Spleen (tissue), 11 donors: ENCODE results near the gene THAP12. TPM values are rescaled to one million over a fixed set of nuclear protein-coding genes. Genes with fewer than 3 reads are reported as not detected.

ENCODE experiments used
- DNase-seq: peaks from one replicate; pipeline ENCODE4 v3.0.0-alpha.2; 2020
- H3K27ac ChIP-seq, 8 donors: fragments of 200-600 bp; sonication (generic) in 7 of 8; 1 replicate in 4 of 8; 2 replicates in 4 of 8; pipeline versions ENCODE4 v1.5.0 to v1.8.0; 2016 to 2021; ENCODE audit warnings: inconsistent platforms in 4 of 8, mild to moderate bottlenecking in 4 of 8, moderate library complexity in 1 of 8
- H3K27me3 ChIP-seq, 7 donors: fragments of 200-600 bp; sonication (generic) in 6 of 7; replicated peaks in 1 of 7; 1 replicate in 4 of 7; 2 replicates in 3 of 7; pipeline versions ENCODE4 v1.5.0 to v1.8.0; 2016 to 2021; ENCODE audit warnings: inconsistent platforms in 3 of 7, mild to moderate bottlenecking in 1 of 7
- H3K36me3 ChIP-seq, 6 donors: fragments of 200-600 bp; sonication (generic) in 5 of 6; 1 replicate in 4 of 6; 2 replicates in 2 of 6; pipeline versions ENCODE4 v1.5.0 to v1.8.0; 2016 to 2021; ENCODE audit warnings: inconsistent platforms in 2 of 6
- H3K4me1 ChIP-seq, 6 donors: fragments of 200-600 bp; sonication (generic) in 5 of 6; 1 replicate in 3 of 6; 2 replicates in 3 of 6; pipeline versions ENCODE4 v1.5.0 to v1.8.0; 2016 to 2021; ENCODE audit warnings: inconsistent platforms in 3 of 6
- H3K4me3 ChIP-seq, 8 donors: fragments of 200-600 bp; sonication (generic) in 7 of 8; 1 replicate in 4 of 8; 2 replicates in 4 of 8; pipeline versions ENCODE4 v1.5.0 to v1.8.0; 2016 to 2021; ENCODE audit warnings: inconsistent platforms in 4 of 8, mild to moderate bottlenecking in 4 of 8, moderate library complexity in 2 of 8
- H3K9me3 ChIP-seq, 8 donors: fragments of 200-600 bp; sonication (generic) in 7 of 8; 1 replicate in 4 of 8; 2 replicates in 4 of 8; pipeline versions ENCODE4 v1.5.0 to v1.8.0; 2016 to 2021; ENCODE audit warnings: inconsistent platforms in 4 of 8
- CTCF ChIP-seq, 11 experiments: fragments of 200-600 bp in 7 of 11; fragments of 450-650 bp in 4 of 11; sonication (generic) in 4 of 11; IDR thresholded peaks in 8 of 11; conservative IDR thresholded peaks in 3 of 11; 1 replicate in 7 of 11; 2 replicates in 4 of 11; pipeline versions ENCODE4 v1.4.0 to v1.8.0; 2016 to 2021; ENCODE audit warnings: antibody characterized with exemption in 11 of 11, inconsistent platforms in 4 of 11, mild to moderate bottlenecking in 1 of 11
- POLR2A ChIP-seq, 3 donors: fragments of 450-650 bp; IDR thresholded peaks; one replicate each; pipeline ENCODE4 v1.5.1; 2017; ENCODE audit warnings: antibody characterized with exemption in 3 of 3, mild to moderate bottlenecking in 1 of 3
- POLR2AphosphoS5 ChIP-seq, 3 donors: sonication (generic); formaldehyde crosslinking; IDR thresholded peaks; one replicate each; pipeline ENCODE4 v1.5.1; 2017; ENCODE audit warnings: antibody characterized with exemption in 3 of 3
- WGBS, 5 donors: extraction: QIAGEN DNeasy Blood & Tissue Kit in 3 of 5; methylation state at CpG; one replicate each; pipeline versions ENCODE4 v1.1.5 to v1.1.7; 2013 to 2018; 5-methylcytosine and 5-hydroxymethylcytosine counted together
- intact Hi-C: fragments of 100-400 bp; cut with DNase I; formaldehyde crosslinking; loops from one replicate; pipeline ENCODE4 v1.15.0; 2023; ENCODE audit warnings: low total_unique reads
- polyA plus RNA-seq, 3 donors: library from polyadenylated mRNA; stranded (reverse); fragments of 200-250 nt; gene quantifications; one replicate each; pipeline ENCODE4 v1.2.1, GENCODE V29; 2013
- total RNA-seq, 7 donors: library from RNA; depleted of rRNA in 3 of 7; stranded (reverse); fragments of >200 nt in 3 of 7; fragmentation: NEBNext Ultra II Directional in 4 of 7; extraction: Animal tissue kit (Norgen Biotek cat#: 25700) in 4 of 7; gene quantifications; one replicate each; pipeline versions ENCODE4 v1.1.0 to v1.2.1, GENCODE V29; 2016 to 2021
- donor health status: healthy with polysubstance abuse.
- donor health status: DM: no; HTN: no; CAD: no; lungs with moderate emphysema.
- donor health status: DM: no; HTN: no; CAD: no.
- donor health status: Bipolar disorder and iron deficiency.
- donor health status: healthy.
- donor health status: DM: no; HTN: no; CAD: no.
- donor health status: DM: yes; HTN: yes; CAD: no.

Gene THAP12
- total and polyA plus RNA-seq, 10 donors, result 28.4 to 51.8 (median 39.6) TPM

- Histone ChIP-seq H3K4me3 (no peak overlapping the region), H3K36me3 (no peaks in the 10 kb centered on the region), H3K27me3 (no peaks in the 10 kb centered on the region), H3K27ac (no peak overlapping the region), H3K9me3 (peaks cover 0 to 16% (median 11%) of the 10 kb centered on the region in 8 donors), H3K4me1 (peaks cover 0 to 10% (median 0%) of the 10 kb centered on the region in 6 donors)
- WGBS, 5 donors, result 82 to 90% (median 89%) methylated on average over 4 of the region's 4 CpGs
- no peak for DNase-seq
- TF ChIP-seq POLR2A (IDR thresholded peaks at IDR 0.05) (no peak), CTCF (IDR thresholded peaks at IDR 0.05 in 8 of 11, conservative IDR thresholded peaks at IDR 0.05 in 3 of 11) (no peak), POLR2AphosphoS5 (IDR thresholded peaks at IDR 0.05) (no peak)
- intact Hi-C loops, result loop anchor here (10.0 kb wide), 1 partner anchor 435 kb away; no protein-coding TSS in a partner anchor
These were observed 50.9 kb downstream of the THAP12 start for GRCh38 chr11:76329983-76330382.

DNA sequence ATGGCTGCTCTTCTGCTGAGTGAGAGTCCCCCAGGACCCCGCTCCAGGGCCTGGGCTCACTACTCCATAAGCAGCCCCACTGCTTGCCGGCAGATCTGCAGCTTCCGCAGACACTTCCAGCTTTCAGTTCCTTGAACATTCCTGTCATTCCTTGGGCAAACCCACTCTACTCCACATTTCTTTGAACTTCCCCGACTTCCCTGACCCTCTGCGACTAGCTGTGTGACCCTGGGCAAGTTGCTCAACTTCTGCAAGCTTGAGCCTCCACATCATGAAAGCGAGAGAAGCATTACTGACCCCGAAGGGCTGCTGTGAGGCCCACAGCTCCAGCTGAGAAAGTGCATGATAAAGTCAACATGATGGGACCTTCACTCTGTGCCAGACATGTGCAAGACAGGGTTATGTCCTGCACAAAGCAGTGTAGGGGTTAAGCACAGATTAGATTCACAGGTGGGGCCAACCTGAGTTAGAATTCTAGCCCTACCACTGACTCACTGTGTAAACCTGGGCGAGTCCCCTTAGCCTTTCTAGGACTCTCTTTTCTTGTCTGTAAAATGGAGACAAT, 51.8 kb downstream of the THAP12 start:
- 72 to 81% (median 80%) methylated on average over 8 of the region's 8 CpGs for WGBS, 5 donors
- intact Hi-C loops, result loop anchor here (10.0 kb wide), 1 partner anchor 434 kb away; no protein-coding TSS in a partner anchor
- Histone ChIP-seq H3K27ac (no peak overlapping the region), H3K27me3 (no peaks in the 10 kb centered on the region), H3K36me3 (no peaks in the 10 kb centered on the region), H3K9me3 (peaks cover 0 to 8% (median 3%) of the 10 kb centered on the region in 8 donors), H3K4me3 (no peak overlapping the region), H3K4me1 (peaks cover 0 to 10% (median 0%) of the 10 kb centered on the region in 6 donors)
- TF ChIP-seq POLR2AphosphoS5 (IDR thresholded peaks at IDR 0.05) (no peak), POLR2A (IDR thresholded peaks at IDR 0.05) (no peak)
- no peak for DNase-seq

DNA sequence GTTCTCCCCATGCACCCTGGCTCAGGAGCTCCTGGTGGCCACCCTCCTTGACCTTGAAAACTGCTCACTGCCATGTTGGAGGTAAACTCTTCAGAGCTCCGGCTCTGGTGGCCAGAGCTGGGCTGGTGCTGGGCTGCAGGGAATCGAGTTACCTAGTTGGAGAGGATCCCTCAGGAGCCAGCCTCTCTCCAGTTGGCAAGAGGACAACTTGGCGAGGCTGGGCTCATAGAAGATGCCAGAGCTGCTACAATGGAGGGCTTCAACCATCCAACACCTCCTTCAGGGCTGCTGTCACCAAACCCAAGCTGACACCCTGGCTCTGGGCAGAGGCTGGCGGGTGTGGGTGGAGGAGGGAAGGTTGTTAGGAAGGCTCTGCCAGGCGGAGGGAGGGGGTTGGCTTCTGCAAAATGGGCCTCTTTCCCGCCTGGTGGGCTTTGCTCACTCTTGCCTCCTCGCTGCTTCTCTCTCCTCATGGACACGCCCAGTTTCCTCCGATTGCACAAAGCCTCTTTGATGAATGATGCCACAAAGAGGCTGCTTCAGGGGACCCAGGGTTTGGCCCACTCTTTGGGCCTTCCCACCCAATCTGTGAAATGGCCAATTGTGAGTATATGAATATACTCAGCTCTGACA, 53.1 kb downstream of the THAP12 start:
- Histone ChIP-seq H3K4me3 (no peak overlapping the region), H3K4me1 (peaks cover 0 to 10% (median 0%) of the 10 kb centered on the region in 6 donors), H3K9me3 (no peaks in the 10 kb centered on the region), H3K27ac (no peak overlapping the region), H3K36me3 (no peaks in the 10 kb centered on the region), H3K27me3 (peaks cover 0 to 3% (median 0%) of the 10 kb centered on the region in 7 donors)
- DNase-seq, result no peak
- intact Hi-C loops, result loop anchor here (10.0 kb wide), 1 partner anchor 433 kb away; no protein-coding TSS in a partner anchor
- 80 to 92% (median 88%) methylated on average over 8 to 9 of the region's 9 CpGs for WGBS, 5 donors
- no peak for TF ChIP-seq POLR2AphosphoS5 (IDR thresholded peaks at IDR 0.05)
- TF ChIP-seq CTCF (IDR thresholded peaks at IDR 0.05 in 8 of 11, conservative IDR thresholded peaks at IDR 0.05 in 3 of 11), result no peak
- TF ChIP-seq POLR2A (IDR thresholded peaks at IDR 0.05), result no peak

DNA sequence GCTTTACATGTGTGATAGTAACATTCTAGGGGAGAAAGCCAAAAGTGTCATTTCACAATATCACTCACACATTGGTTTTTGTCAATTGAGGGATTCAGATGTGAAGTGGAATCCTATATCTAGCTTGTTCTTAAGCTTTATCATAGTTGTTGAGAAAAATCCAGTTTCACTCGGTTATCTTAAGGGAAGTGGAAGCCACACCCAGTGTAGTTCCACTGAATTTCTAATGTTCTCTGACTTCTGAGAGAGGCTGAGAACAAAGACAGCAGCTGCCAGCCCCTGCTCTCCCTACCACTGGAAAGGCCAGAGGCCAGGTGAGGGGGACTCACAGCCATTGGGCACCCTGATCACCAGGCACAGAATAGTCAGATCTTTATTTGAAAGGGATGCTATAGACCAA, 53.7 kb downstream of the THAP12 start:
- no peak for DNase-seq
- Histone ChIP-seq H3K9me3 (no peaks in the 10 kb centered on the region), H3K27ac (no peak overlapping the region), H3K27me3 (peaks cover 0 to 9% (median 4%) of the 10 kb centered on the region in 7 donors), H3K4me1 (peaks cover 0 to 11% (median under 1%) of the 10 kb centered on the region in 6 donors), H3K36me3 (no peaks in the 10 kb centered on the region), H3K4me3 (no peak overlapping the region)
- WGBS, 5 donors, result 26 to 45% (median 30%) methylated on average over 1 of the region's 1 CpG
- intact Hi-C loops, result loop anchor here (10.0 kb wide), 1 partner anchor 432 kb away; no protein-coding TSS in a partner anchor
- no peak for TF ChIP-seq CTCF (IDR thresholded peaks at IDR 0.05 in 8 of 11, conservative IDR thresholded peaks at IDR 0.05 in 3 of 11)
- no peak for TF ChIP-seq POLR2AphosphoS5 (IDR thresholded peaks at IDR 0.05)
- no peak for TF ChIP-seq POLR2A (IDR thresholded peaks at IDR 0.05)
